ENCODE results near the gene SUCNR1.
"Not testable (repeated sequence)": the region's sequence is repeated elsewhere in the genome, so short reads cannot be mapped to it uniquely, and the experiment has no call there.

The SUCNR1 gene

GRCh38 chr3:151900884-151901643 is 27.6 kb downstream of the SUCNR1 start:
- no peak for DNase-seq (ENCODE audit: low read depth in 4 of 4, low spot score in 1 of 4)

GRCh38 chr3:151901644-151902285 is 28.3 kb downstream of the SUCNR1 start:
- no peak for DNase-seq (ENCODE audit: low read depth in 4 of 4, low spot score in 1 of 4)

- DNase-seq (ENCODE audit: low read depth in 4 of 4, low spot score in 1 of 4) = no peak
These were observed 30.1 kb downstream of the SUCNR1 start for GRCh38 chr3:151903501-151903991.

- DNase-seq (ENCODE audit: low read depth in 4 of 4, low spot score in 1 of 4) = no peak
These were observed 32.2 kb downstream of the SUCNR1 start for GRCh38 chr3:151905647-151906046.

GRCh38 chr3:151906751-151907150 is 33.3 kb downstream of the SUCNR1 start:
- DNase-seq (ENCODE audit: low read depth in 4 of 4, low spot score in 1 of 4) = no peak

- DNase-seq (ENCODE audit: low read depth in 4 of 4, low spot score in 1 of 4) = no peak
These were observed 35.0 kb downstream of the SUCNR1 start for GRCh38 chr3:151908399-151908798.

GRCh38 chr3:151909681-151910405 is 36.4 kb downstream of the SUCNR1 start:
- no peak for DNase-seq (ENCODE audit: low read depth in 4 of 4, low spot score in 1 of 4)

- DNase-seq (ENCODE audit: low read depth in 4 of 4, low spot score in 1 of 4) = no peak
These were observed 38.0 kb downstream of the SUCNR1 start for GRCh38 chr3:151911462-151911861.

- DNase-seq (ENCODE audit: low read depth in 4 of 4, low spot score in 1 of 4) = no peak
These were observed 38.6 kb downstream of the SUCNR1 start for GRCh38 chr3:151912028-151912427.

GRCh38 chr3:151916781-151917180 is 43.3 kb downstream of the SUCNR1 start:
- DNase-seq (ENCODE audit: low read depth in 4 of 4, low spot score in 1 of 4) = no peak

- DNase-seq (ENCODE audit: low read depth in 4 of 4, low spot score in 1 of 4) = no peak
These were observed 45.0 kb downstream of the SUCNR1 start for GRCh38 chr3:151918253-151919029.

- DNase-seq (ENCODE audit: low read depth in 4 of 4, low spot score in 1 of 4) = no peak
These were observed 45.5 kb downstream of the SUCNR1 start for GRCh38 chr3:151919030-151919328.

- DNase-seq (ENCODE audit: low read depth in 4 of 4, low spot score in 1 of 4) = no peak
These were observed 46.0 kb downstream of the SUCNR1 start for GRCh38 chr3:151919446-151919845.

- no peak for DNase-seq (ENCODE audit: low read depth in 4 of 4, low spot score in 1 of 4)
These were observed 50.5 kb downstream of the SUCNR1 start for GRCh38 chr3:151923901-151924300.

- DNase-seq (ENCODE audit: low read depth in 4 of 4, low spot score in 1 of 4) = no peak
These were observed 51.3 kb downstream of the SUCNR1 start for GRCh38 chr3:151924753-151925152.

GRCh38 chr3:151925419-151925818 is 52.0 kb downstream of the SUCNR1 start:
- no peak for DNase-seq (ENCODE audit: low read depth in 4 of 4, low spot score in 1 of 4)

GRCh38 chr3:151925876-151926275 is 52.4 kb downstream of the SUCNR1 start:
- DNase-seq (ENCODE audit: low read depth in 4 of 4, low spot score in 1 of 4) = no peak

GRCh38 chr3:151926956-151927355 is 53.5 kb downstream of the SUCNR1 start:
- no peak for DNase-seq (ENCODE audit: low read depth in 4 of 4, low spot score in 1 of 4)

GRCh38 chr3:151927915-151928525 is 54.6 kb downstream of the SUCNR1 start:
- not testable (repeated sequence) for DNase-seq (ENCODE audit: low read depth in 4 of 4, low spot score in 1 of 4)

GRCh38 chr3:151931171-151931570 is 57.7 kb downstream of the SUCNR1 start:
- no peak for DNase-seq (ENCODE audit: low read depth in 4 of 4, low spot score in 1 of 4)

Measured in stimulated activated CD4-positive, alpha-beta T cell treated with anti-CD3 and anti-CD28 coated beads, Interleukin-1b, Interleukin-23, amount 100 ng/mL, for 24 hours (primary cell).